Stimulated activated naive CD8-positive, alpha-beta T cell treated with anti-CD3 and anti-CD28 coated beads, Interleukin-15, Interleukin-2, amounts not matched to agents 100 U/mL and 50 U/mL, for 24 hours (primary cell): ENCODE measurements around the gene SH3GLB2.
"Not testable (repeated sequence)": the region's sequence is repeated elsewhere in the genome, so short reads cannot be mapped to it uniquely, and the experiment has no call there.

ENCODE experiments used
- ATAC-seq: fragments of 150-1000 bp; cut with Tn5 transposase; one replicate; pipeline ENCODE4 v1.10.0; 2021
- DNase-seq: peaks from one replicate; pipeline ENCODE4 v3.0.0; 2021

Gene SH3GLB2

GRCh38 chr9:128998462-128998861 lies 29.7 kb downstream of the SH3GLB2 start:
- no peak for DNase-seq
- ATAC-seq, result no peak

DNA sequence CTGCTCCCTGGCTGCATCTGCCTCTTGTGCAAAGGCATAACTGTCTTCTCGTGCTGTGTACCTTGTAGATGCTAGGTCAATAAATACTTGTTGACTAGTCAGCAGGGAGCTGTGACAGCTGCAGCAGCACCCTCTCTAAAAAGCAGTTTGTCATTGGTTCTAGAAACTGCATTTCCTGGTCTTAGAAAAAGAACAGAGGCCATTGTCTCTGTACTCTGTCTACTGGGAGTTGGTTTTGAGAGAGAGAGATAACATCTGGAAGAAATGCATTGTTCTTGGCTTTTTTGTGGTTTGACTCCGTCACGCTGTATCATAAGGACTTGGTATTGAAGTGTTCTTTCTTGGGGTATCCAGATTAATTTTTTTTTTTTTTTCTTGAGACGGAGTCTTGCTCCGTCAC lies 32.3 kb downstream of the SH3GLB2 start:
- no peak for DNase-seq
- no peak for ATAC-seq

DNA sequence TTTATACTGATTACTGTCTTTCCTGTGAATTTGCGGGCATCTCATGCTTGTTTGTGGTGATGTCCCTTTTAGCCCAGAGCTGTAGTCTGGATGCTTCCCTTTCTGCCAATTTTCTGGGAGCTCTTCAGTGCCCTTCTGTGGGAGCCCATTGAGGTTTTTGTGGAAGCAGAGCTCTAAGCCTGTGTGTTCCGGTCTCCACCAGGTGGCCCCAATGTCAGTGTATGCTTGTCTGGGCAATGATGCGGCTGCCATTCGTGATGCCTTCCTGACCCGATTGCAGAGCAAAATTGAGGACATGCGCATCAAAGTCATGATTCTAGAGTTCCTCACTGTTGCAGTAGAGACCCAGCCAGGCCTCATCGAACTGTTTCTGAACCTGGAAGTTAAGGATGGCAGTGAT lies 35.1 kb downstream of the SH3GLB2 start:
- DNase-seq (no peak), ATAC-seq (no peak)

DNA sequence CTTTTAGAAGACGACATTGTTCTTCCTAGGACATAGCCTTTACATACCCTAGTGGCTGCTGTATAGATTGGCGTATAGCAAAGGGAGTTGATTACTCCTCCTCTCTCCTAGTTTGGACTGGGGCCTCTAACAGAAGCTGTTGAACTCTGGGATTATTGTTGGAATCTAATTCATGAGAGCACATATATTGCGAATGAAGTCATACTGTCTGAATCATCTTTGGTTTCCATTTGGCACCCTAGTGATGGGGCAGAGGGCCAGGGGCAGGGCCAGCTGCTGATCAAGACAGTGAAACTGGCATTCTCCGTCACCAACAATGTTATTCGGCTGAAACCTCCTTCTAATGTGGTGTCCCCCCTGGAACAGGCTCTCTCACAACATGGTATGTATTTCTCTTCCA lies 40.3 kb downstream of the SH3GLB2 start:
- DNase-seq, result no peak
- no peak for ATAC-seq

GRCh38 chr9:128986671-128987070 lies 41.5 kb downstream of the SH3GLB2 start:
- DNase-seq, result no peak
- ATAC-seq, result no peak

GRCh38 chr9:128983536-128983935 lies 44.6 kb downstream of the SH3GLB2 start:
- DNase-seq (no peak), ATAC-seq (no peak)

GRCh38 chr9:128979111-128979510 lies 49.0 kb downstream of the SH3GLB2 start:
- ATAC-seq, result no peak
- no peak for DNase-seq

DNA sequence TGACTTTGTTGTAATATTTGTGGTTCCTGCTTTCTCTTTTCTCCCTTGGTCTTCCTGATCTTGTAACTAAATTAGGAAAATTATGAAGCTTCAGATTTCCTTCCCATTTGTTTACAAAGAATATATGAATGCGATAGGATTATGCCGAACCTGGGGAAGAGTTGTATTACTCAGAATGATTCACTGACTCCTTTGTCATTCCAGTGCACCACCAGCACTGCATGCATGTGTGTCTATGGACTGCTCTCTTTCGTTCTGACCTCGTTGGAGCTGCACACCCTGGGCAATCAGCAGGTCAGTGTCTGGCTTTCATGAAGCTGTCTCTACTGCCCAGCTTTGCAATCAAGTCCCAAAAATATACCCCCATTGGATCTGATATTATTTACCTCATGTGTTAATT lies 55.2 kb downstream of the SH3GLB2 start:
- ATAC-seq, result no peak
- DNase-seq, result no peak

DNA sequence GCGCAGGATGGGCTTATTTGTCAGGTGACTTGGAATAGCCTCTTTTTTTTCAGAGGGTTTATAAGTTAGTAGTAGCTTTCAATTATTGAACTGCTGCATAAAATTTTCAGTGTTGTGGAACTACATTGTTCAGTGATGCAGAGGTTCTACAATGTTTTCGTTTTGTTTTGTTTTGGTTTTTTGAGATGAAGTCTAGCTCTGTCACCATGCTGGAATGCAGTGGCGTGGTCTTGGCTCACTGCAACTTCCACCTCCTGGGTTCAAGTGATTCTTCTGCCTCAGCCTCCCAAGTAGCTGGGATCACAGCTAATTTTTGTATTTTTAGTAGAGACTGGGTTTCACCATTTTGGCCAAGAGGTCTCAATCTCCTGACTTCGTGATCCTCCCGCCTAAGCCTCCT lies 58.6 kb downstream of the SH3GLB2 start:
- DNase-seq, result no peak
- no peak for ATAC-seq

DNA sequence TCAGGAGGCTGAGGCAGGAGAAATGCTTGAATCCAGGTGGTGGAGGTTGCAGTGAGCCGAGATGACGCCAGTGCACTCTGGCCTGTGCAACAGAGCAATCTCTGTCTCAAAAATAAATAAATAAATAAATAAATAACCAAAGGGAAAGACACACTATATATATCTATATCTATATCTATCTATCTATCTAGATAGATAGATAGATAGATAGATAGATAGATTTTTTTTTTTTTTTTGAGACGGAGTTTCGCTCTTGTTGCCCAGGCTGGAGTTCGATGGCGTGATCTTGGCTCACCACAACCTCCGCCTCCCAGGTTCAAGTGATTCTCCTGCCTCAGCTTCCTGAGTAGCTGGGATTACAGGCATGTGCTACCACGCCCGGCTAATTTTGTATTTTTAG lies 66.7 kb downstream of the SH3GLB2 start:
- not testable (repeated sequence) for ATAC-seq, DNase-seq
